ENCODE results near the gene ANXA2.

DNA sequence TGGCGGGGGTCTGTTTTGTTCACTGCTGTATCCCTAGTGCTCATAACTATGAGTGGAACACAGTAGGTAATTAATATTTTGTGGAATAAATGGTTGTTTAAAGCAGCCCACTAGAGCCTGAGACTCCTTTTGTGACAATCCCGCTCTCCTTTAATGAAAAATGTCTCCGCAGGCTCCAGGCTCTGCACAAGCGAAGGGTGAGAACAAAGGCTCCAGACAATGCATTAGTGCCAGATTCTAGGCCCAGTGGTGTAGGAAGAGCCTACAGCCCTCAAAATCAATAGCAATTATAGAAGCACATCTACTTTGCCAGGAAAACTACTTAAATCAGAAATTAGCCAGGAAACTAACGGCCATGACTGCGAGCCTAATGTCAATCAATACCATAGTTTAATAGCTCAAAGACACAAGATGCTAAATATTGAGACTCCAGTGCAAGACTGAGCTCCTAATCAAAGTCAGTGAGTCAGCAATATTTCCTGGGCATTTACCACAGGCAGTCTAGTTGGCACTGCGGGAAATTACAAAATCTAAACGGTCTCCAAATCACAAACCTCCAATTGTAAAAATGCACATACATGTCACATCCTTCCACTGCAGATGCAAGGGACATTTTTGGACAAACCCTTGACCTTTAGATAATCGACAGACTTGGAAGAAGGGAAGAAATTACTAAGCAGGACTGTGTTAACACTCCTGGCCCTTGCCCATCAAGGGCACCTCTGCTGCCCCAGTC lies 2.3 kb downstream of the ANXA2 start:
- TF ChIP-seq, protein P1, sequence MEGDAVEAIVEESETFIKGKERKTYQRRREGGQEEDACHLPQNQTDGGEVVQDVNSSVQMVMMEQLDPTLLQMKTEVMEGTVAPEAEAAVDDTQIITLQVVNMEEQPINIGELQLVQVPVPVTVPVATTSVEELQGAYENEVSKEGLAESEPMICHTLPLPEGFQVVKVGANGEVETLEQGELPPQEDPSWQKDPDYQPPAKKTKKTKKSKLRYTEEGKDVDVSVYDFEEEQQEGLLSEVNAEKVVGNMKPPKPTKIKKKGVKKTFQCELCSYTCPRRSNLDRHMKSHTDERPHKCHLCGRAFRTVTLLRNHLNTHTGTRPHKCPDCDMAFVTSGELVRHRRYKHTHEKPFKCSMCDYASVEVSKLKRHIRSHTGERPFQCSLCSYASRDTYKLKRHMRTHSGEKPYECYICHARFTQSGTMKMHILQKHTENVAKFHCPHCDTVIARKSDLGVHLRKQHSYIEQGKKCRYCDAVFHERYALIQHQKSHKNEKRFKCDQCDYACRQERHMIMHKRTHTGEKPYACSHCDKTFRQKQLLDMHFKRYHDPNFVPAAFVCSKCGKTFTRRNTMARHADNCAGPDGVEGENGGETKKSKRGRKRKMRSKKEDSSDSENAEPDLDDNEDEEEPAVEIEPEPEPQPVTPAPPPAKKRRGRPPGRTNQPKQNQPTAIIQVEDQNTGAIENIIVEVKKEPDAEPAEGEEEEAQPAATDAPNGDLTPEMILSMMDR (IDR thresholded peaks at IDR 0.05; ENCODE audit: low read depth, low read length), result no peak
- no peak for TF ChIP-seq EZH2phosphoT487 (IDR thresholded peaks at IDR 0.05; ENCODE audit: low read depth)

Data from OCI-LY3 (cell line).